Activated effector memory CD4-positive, alpha-beta T cell treated with anti-CD3 and anti-CD28 coated beads, Interleukin-2, amount 50 U/mL, for 16 hours (primary cell): Measurements from ENCODE around the gene TSPAN14.

Source experiments
- DNase-seq: peaks from one replicate; pipeline ENCODE4 v3.0.0-alpha.2; 2020

Gene TSPAN14

DNA sequence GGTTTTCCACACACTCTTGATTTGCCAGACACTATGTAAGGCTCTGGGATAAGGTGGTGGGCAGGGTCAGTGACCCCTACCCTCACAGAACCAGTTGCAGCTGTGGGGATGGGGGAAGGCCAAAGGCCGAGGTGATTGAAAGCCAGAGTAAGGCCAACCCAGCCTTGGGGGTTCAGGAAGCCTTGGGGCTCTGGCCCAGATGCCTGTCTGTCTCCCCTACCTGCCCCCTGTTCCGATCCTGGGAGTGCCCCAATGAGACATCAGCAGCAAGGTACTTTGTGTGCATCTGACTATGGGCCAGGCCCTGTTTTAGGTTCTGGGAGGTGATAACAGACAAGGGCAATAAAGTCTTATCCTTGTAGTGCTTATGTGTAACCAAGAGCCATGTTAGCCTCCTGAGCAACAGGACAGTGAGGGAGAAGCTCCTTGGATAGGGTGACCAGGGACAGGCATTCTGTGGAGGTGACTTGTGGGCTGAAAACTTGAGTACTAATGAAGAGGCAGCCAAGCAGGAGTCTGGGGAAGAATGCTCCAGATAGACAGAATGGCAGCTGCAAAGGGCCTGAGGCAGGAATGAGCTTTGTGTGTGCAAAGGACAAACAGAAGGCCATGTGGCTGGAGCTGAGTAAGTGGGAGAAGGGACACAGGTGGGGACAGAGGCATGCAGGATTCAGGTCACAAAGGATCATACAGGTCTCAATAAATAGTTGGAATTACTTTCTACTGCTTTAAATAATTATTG is 35.4 kb downstream of the TSPAN14 start:
- peak; percentile 38 for DNase-seq

GRCh38 chr10:80491251-80492102 is 37.4 kb downstream of the TSPAN14 start:
- peak; percentile 60 for DNase-seq

DNA sequence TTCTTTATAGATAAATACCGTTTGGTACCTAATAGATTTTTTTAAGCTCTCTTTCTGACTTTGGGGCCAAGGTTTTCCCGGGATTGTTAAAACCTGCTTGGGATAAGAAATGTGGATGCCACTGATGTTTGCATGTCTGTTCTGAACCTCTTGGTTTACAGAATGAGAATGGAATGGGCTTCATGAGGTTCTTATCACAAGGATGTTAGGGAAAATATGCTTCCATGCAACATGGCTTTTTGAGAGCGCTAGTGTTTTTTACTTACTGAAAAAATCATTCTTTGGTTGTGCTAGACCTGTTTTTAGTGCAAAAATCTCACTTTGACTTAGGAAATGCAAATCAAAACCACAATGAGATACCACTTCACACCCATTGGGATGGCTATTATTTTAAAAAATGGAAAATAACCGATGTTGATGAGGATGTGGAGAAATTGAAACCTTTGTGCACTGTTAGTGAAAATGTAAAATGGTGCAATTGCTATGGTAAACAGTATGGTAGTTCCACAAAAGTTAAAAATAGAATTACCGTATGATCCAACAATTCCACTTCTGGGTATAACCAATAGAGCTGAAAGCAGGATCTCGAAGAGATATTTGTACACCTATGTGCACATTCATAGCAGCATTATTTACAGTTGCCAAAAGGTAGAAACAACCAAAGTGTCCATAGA is 38.9 kb downstream of the TSPAN14 start:
- DNase-seq, result no peak

GRCh38 chr10:80493522-80494051 is 39.5 kb downstream of the TSPAN14 start:
- DNase-seq, result peak; percentile 63

DNA sequence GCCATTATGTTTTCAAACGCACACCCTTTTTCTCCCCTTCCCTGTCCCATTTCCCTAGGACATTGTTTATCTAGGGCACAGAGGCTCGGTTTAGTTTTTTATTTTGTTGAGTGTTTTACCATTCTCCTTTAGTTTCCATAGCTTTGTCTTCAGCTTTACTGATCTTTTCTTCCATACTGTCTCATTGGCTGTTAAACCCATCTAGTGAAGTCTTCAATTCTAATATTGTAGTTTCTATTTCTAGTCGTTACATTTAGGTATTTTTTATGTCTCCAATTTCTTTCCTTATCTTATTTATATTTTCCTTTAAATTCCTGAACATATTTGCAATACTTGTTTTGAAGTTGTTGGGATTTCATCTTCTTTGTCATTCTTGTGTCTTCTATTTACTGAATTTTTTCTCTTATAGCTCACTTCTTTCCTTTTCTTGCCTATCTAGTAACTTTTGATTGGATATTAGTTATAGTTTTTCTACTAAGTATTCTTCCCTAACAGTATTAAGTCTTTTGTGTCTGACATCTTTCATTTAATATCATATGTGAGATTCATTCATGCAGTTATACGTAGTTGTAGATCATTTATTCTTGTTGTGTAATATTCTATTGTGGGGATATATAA is 42.6 kb downstream of the TSPAN14 start:
- DNase-seq, result no peak

- peak; percentile 65 for DNase-seq
Measured at GRCh38 chr10:80497187-80498077, 43.3 kb downstream of the TSPAN14 start.

- no peak for DNase-seq
Measured at GRCh38 chr10:80498078-80498832, 44.1 kb downstream of the TSPAN14 start.

DNA sequence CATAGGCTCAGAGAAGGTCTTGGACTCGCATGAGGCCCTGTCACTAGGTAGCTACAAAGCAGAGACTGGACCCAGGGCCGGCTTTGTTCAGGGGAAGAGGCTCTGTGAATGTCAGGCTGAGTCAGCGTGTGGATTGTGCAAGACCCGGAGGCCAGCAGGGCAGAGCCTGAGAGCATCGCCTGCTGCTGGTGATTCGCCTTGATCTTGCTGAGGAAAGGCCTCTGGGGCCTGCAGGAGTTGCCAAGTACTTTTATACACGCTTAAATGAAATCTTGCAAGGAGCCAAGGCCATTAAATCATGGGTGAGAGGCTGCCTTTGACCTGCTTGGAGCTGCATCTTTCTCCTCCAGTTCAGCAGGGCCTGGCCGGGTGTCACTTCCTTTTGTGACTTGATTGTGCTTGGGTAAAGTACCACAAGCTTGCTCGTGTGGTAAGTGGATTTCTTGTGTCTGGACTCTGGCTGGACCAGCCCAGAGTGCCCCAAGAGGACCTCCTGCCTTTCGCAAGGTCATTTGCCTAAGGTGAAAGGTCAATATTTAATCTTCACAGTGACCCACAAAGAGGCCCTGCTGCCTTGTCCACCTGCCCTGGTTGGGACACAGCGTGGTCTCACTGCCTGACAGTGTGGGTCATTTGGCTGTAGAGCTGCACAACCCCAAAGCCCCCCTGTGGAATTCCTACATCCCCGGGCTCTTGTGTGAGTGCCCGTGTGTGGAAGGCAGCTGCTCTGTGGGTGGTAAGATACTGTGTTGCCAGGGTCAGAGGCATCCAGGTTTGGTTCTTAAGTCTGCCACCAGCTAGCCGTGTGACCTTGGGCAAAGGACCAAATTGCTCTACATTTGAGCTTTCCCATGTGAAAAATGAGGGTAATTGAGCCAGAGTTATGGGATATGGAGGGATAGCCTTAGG is 45.0 kb downstream of the TSPAN14 start:
- peak; percentile 84 for DNase-seq

DNA sequence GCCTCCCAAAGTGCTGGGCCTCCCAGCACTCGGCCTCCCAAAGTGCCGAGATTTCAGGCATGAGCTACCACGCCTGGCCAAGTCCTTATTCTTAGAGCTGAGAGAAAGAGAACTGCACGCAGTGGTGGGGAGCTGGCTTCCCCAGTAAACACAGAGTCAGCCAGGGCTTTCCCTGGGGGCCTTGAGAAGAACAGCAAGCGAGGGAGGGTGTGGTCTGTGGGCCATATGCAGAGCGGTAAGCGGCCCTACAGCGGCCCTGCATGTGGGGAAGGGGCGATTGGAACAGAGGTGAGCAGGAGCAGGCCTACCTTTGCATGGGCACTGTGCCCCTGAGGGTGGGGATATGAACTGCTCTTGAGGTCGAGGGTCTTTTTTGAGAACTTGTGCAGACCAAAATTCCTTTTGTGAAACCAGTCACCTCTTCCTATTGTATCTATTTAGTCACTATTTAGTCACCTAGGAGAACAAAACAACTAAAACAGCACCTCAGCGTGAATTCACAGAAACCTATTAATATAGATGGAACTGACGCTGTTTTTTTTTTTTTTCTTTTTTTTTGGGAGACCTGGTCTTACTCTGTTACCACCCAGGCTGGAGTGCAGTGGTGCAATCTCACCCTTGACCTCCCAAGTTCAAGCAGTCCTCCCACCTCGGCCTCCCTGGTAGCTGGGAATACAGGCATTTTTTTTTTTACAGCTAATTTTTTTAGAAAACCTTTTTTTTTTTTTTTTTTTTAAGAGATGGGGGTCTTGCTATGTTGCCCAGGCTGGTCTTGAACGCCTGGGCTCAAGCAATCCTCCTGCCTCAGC is 46.7 kb downstream of the TSPAN14 start:
- DNase-seq, result peak; percentile 73

DNA sequence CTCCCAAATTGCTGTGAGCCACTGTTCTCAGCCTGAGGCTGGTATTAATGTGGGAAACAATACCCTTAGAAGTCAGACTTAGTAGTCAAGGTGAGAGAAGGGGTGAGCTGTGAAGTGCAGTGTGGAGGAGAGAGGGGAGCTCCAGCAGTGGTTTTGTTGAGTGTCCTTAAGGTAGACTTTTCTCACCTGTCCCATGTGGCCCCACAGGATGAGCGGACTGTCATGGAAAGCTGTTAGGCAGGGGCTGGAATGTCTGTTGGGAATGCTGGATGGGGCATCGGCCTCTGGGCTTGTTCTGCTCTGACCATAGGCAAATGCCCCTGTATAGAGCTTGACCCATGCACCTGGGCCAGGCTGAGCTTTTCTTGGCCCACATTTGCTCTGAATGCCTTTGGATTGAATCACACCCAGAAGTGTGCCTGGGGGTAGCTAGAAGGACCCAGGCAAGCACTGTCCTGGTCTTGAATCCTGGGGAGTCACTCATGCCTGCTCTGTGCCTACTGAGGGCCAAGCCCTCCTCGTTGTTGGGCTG is 47.3 kb downstream of the TSPAN14 start:
- peak; percentile 57 for DNase-seq

DNA sequence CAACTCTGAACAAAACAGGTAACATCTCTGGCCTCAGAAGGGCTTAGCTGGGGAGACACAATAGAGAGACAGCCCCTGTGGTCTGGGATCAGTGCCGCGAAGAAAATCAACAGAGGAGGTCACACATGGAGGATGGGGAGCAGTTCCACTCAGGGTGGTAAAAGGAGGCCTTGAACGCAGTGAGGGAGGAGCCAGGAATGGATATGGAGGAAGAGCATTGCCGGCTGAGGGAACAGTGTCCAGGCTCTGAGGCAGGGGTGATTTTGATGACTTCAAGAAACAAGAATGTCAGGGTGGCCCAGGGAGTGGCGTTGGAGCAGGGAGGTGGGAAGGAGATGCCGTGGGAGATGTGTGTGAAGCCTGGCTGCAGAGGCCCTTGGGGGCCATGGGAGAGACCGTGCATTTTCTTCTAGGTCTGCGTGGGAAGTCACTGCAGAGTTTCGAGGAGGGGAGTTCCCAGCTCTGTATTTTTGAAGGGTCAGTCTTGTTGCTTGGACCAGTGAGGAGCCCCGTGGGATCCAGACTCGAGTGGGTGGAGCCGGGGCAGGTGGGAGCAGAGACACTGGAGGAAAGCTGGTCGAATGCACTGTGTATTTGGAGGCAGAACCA is 47.9 kb downstream of the TSPAN14 start:
- DNase-seq, result peak; percentile 57

GRCh38 chr10:80502621-80503583 is 48.8 kb downstream of the TSPAN14 start:
- peak; percentile 43 for DNase-seq

GRCh38 chr10:80503584-80504157 is 49.6 kb downstream of the TSPAN14 start:
- peak; percentile 59 for DNase-seq

DNA sequence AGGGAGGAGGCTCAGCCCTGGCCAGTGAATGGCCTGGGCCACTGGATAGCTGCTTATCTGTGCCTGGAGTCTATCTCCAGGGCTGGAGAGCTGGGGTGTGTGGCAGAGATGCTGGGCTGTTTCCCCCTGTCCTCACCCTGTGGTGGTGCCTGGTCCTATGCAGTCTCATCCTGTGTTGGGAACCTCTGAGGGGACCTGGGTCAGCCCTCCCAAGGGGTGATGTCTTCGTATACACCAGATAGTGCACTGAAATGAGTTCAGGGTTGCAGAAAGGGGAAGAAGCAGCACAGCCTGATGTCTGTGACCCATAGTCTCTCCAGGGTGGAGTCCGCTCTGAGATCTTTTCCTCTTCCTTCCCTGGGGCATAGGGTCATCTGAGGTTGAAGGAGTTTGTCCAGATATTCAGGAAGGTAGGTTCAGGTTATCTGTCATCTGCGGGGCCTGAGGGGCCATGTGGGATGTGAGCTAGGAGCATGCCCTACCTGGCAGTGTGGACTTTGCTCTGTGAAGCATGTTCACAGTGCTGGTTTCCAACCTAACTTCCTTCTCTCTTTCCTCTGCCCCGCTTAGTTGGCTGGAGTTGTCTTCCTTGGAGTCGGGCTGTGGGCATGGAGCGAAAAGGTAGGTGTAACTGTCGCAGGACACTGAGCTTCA is 50.2 kb downstream of the TSPAN14 start:
- DNase-seq, result peak; percentile 60

GRCh38 chr10:80504897-80505465 is 50.9 kb downstream of the TSPAN14 start:
- no peak for DNase-seq

- DNase-seq, result no peak
Measured at GRCh38 chr10:80506189-80506575, 52.1 kb downstream of the TSPAN14 start.
